ENCODE data around the gene OR14A16.

Gene OR14A16

GRCh38 chr1:247769603-247770002, 54.3 kb downstream of the OR14A16 start:
- Histone ChIP-seq H3K36me3 (ENCODE audit: insufficient read depth, low read length) (no peaks in the 10 kb centered on the region), H3K4me3 (ENCODE audit: low read depth, low read length) (no peak overlapping the region), H3K79me2 (ENCODE audit: control insufficient read depth, insufficient read depth, low read length, unreplicated experiment) (no peaks in the 10 kb centered on the region), H2AFZ (ENCODE audit: low read length, unreplicated experiment) (no peak overlapping the region), H3K4me1 (ENCODE audit: control insufficient read depth, insufficient read depth, low read length, unreplicated experiment) (no peaks in the 10 kb centered on the region), H3K27ac (ENCODE audit: low read depth, low read length) (no peak overlapping the region), H3K27me3 (ENCODE audit: insufficient read depth, low read length) (no peaks in the 10 kb centered on the region)

Measured in ACC112 (cell line).